OCI-LY1 (cell line): ENCODE results near the gene CUL2.

Experiments
- EZH2 ChIP-seq: fragments of 200-600 bp; sonication (generic), shearing (Covaris generic); IDR thresholded peaks from 2 replicates; pipeline ENCODE4 v1.8.0; 2017; ENCODE audit warnings: borderline replicate concordance, mixed run types, mild to moderate bottlenecking, antibody characterized with exemption, low read length, moderate library complexity, mixed read lengths
- TF ChIP-seq, protein P1 (sequence below): fragments of 200-600 bp; sonication (generic), shearing (Covaris generic); IDR thresholded peaks from 2 replicates; pipeline ENCODE4 v1.5.1; 2017; ENCODE audit warnings: mild to moderate bottlenecking, antibody characterized with exemption, low read length, moderate library complexity, mixed read lengths

DNA sequence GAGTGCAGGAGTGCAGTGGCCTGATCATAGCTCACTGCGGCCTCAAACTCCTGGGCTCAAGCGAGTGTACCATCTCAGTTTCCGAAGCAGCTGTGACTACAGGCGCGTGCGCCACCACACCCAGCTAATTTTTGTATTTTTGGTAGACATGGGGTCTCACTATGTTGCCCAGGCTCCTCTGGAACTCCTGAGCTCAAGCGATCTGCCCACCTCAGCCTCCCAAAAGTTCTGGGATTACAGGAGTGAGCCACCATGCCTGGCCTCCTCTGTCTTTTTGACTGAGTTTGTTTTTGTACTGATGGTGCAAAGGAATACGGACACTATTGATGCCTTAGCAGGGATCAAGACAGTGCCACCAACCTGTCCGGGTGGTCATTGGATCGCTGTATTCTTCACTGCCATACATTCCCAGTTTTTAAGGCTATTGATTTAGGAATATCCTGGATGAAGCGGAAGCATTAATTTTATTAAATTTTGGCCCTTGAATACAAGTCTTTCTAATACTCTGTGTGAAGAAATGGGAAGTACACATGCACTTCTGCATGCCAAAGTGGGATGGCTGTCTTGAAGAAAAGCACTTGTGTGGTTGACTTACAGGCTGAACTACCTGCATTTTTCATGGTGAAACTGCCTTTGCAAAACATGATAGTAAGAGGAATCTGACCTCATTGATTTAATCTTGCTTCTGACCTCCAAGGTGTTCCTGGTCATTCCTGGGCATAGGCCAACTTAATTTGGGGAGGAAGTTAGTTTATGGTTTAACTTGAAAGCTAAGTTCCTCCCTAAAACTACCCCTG lies 2.1 kb upstream of the CUL2 start:
- TF ChIP-seq, protein P1, sequence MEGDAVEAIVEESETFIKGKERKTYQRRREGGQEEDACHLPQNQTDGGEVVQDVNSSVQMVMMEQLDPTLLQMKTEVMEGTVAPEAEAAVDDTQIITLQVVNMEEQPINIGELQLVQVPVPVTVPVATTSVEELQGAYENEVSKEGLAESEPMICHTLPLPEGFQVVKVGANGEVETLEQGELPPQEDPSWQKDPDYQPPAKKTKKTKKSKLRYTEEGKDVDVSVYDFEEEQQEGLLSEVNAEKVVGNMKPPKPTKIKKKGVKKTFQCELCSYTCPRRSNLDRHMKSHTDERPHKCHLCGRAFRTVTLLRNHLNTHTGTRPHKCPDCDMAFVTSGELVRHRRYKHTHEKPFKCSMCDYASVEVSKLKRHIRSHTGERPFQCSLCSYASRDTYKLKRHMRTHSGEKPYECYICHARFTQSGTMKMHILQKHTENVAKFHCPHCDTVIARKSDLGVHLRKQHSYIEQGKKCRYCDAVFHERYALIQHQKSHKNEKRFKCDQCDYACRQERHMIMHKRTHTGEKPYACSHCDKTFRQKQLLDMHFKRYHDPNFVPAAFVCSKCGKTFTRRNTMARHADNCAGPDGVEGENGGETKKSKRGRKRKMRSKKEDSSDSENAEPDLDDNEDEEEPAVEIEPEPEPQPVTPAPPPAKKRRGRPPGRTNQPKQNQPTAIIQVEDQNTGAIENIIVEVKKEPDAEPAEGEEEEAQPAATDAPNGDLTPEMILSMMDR: no peak
- TF ChIP-seq EZH2: no peak
